ENCODE results near the gene MICALL1.

DNA sequence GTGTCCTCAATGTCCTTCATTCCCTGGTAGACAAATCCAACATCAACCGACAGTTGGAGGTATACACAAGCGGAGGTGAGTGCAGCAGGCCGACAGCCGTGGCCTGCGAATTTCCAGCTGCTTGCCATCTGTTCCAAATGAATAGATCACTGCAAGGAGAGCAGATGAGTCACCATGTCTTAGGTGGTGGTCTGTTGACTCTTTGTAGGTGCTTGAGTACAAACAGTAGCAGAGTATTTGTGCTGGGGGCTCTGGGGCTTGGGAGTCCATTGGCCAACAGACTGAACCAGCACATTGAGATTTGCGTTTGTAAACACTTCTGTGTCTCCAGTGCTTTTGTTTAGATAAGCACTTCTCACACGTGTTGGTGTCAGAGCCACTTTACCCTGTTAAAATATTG lies 35.8 kb upstream of the MICALL1 start:
- TF ChIP-seq GATA2 (IDR thresholded peaks at IDR 0.05; ENCODE audit: low read depth, low read length): no peak
- no peak for TF ChIP-seq GATA3 (IDR thresholded peaks at IDR 0.05; ENCODE audit: low read depth, low read length)

Data from SH-SY5Y (cell line).